Measurements from ENCODE around the gene CAMK2D.

DNA sequence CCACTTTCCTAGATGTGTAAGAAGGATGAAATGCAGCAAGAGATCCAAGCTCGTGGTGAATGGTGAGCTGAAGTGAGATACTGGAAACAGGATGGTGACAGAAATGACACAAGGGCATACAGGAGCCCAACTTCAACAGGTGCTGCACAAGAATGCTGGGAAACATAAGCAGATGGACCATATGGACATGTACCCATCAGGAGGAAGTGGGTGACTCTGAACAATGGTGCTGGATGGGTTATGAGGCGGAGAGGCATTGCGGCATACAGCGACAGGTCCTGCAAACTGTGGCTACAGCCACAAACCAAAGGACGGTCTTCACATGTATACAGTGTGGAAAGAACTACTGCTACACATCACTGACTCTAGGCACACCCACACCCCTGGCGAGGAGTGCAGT lies 265.7 kb downstream of the CAMK2D start:
- TF ChIP-seq, protein P1, sequence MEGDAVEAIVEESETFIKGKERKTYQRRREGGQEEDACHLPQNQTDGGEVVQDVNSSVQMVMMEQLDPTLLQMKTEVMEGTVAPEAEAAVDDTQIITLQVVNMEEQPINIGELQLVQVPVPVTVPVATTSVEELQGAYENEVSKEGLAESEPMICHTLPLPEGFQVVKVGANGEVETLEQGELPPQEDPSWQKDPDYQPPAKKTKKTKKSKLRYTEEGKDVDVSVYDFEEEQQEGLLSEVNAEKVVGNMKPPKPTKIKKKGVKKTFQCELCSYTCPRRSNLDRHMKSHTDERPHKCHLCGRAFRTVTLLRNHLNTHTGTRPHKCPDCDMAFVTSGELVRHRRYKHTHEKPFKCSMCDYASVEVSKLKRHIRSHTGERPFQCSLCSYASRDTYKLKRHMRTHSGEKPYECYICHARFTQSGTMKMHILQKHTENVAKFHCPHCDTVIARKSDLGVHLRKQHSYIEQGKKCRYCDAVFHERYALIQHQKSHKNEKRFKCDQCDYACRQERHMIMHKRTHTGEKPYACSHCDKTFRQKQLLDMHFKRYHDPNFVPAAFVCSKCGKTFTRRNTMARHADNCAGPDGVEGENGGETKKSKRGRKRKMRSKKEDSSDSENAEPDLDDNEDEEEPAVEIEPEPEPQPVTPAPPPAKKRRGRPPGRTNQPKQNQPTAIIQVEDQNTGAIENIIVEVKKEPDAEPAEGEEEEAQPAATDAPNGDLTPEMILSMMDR (conservative IDR thresholded peaks at IDR 0.05; ENCODE audit: low read depth, low read length), result no peak
- no peak for TF ChIP-seq EZH2 (IDR thresholded peaks at IDR 0.05; ENCODE audit: low read length, unreplicated experiment)
